Stimulated activated memory B cell treated with anti-CD40 and anti-IgM and Interleukin-4, amounts not matched to agents 10 μg/mL and 1 μg/mL and 100 μg/mL, for 72 hours (primary cell): Measurements from ENCODE around the gene KIF5C.

ENCODE experiments used
- ATAC-seq: fragments of 150-1000 bp; cut with Tn5 transposase; 2 replicates; pipeline ENCODE4 v1.10.0; 2021
- H3K27ac Mint-ChIP-seq: one replicate; pipeline ENCODE4 v1.8.0; 2022; ENCODE audit warnings: mild to moderate bottlenecking, mixed read lengths
- H3K27me3 Mint-ChIP-seq: one replicate; pipeline ENCODE4 v1.8.0; 2022; ENCODE audit warnings: mixed read lengths
- H3K36me3 Mint-ChIP-seq: one replicate; pipeline ENCODE4 v1.8.0; 2022; ENCODE audit warnings: mixed read lengths
- H3K4me1 Mint-ChIP-seq: one replicate; pipeline ENCODE4 v1.8.0; 2022; ENCODE audit warnings: mixed read lengths
- H3K4me3 Mint-ChIP-seq: one replicate; pipeline ENCODE4 v1.8.0; 2022; ENCODE audit warnings: mild to moderate bottlenecking, moderate library complexity, mixed read lengths
- H3K9me3 Mint-ChIP-seq: one replicate; pipeline ENCODE4 v1.8.0; 2022; ENCODE audit warnings: mixed read lengths

Gene KIF5C

GRCh38 chr2:149034406-149034805 lies 159.4 kb downstream of the KIF5C start:
- H3K27me3 Mint-ChIP-seq, result no peaks in the 10 kb centered on the region
- H3K4me1 Mint-ChIP-seq, result peaks cover 35% of the 10 kb centered on the region
- H3K36me3 Mint-ChIP-seq, result no peaks in the 10 kb centered on the region
- no peaks in the 10 kb centered on the region for H3K9me3 Mint-ChIP-seq
- H3K4me3 Mint-ChIP-seq, result no peak overlapping the region
- ATAC-seq, result no peak
- no peak overlapping the region for H3K27ac Mint-ChIP-seq

DNA sequence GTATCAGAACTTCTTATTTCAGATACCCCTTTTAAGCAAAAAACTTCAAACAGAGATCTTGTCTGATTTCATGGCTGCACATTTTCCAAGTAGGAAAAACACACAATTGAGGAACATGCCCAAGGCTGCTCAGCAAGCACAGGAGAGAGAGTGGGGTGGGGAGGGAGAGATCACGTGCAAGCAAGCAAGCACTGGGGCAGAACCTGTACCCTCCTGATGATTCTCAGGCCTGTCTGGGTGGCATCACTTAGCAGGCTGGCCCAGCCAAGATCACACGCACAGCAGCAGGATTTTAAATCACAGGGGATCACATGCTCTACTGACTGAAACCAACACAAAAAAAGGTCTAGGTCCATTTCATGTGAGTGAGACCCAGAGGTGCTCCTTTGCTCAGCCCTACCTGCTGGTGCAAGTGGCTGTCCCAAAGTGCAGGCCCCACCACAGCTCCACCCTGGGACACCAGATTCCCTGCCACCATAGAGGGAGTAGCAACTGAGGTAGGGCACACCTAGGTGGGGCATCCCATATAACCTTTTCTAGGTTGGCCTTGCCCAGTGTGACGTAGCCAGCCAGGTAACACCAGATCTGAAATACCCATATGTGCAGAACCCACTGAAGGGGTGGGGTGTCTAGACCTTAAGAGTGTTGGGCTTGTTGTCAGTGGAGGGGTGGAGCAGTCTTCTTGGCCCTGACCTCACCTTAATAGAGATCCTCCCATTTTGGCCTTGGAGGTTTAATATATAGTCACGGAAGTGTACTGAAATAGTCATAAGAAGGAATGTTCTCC lies 161.7 kb downstream of the KIF5C start:
- no peaks in the 10 kb centered on the region for H3K9me3 Mint-ChIP-seq
- H3K27me3 Mint-ChIP-seq, result no peaks in the 10 kb centered on the region
- peak overlapping the region; percentile 17 for H3K27ac Mint-ChIP-seq
- peak; percentile 51 for ATAC-seq
- H3K4me1 Mint-ChIP-seq, result peaks cover 37% of the 10 kb centered on the region
- no peaks in the 10 kb centered on the region for H3K36me3 Mint-ChIP-seq
- H3K4me3 Mint-ChIP-seq, result no peak overlapping the region

GRCh38 chr2:149037851-149038250 lies 162.8 kb downstream of the KIF5C start:
- no peaks in the 10 kb centered on the region for H3K36me3 Mint-ChIP-seq
- H3K27ac Mint-ChIP-seq, result no peak overlapping the region
- H3K27me3 Mint-ChIP-seq, result no peaks in the 10 kb centered on the region
- peak overlapping the region; percentile 70 for H3K4me3 Mint-ChIP-seq
- ATAC-seq, result no peak
- no peaks in the 10 kb centered on the region for H3K9me3 Mint-ChIP-seq
- peaks cover 29% of the 10 kb centered on the region for H3K4me1 Mint-ChIP-seq

DNA sequence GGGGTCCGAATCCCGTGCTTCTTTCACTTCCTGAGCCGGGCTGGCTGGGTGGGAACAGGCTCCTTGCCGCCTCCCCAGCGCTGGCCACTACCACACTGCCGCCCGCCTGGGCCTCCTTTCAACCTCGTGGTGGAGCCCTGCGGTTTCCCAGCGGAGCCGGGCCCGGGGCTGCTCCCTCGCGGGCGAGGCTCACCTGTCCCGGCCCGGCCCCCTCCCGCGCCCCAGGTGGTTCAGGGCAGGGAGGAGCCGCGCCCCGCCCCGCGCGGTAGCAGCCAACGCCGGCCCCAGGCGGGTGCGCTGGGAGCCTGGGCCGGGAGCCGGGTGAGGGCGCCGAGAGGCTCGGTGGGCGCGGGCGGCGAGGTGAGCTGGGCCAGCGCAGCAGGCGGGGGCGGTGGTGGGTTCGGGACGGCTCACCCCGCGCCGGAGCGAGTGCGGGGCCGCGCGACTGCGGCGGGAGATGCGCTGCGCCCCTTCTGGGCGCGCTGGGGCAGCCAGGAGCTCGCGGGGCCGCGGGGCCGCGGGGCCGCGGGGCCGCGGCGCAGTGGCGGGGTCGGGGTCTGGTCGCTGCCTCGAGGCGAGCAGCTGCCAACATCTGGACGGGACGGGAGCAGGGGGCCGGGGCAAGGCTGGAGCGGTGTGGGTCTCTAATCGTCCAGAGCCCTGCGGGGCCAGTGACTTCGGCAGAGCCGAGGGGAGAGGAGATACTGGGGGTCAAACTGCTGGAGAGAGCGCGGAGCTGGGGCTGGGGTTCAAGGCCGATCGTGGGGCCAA lies 163.6 kb downstream of the KIF5C start, which contains the start of gene LYPD6B:
Gene LYPD6B, plus strand, starts transcription at position 258 of the 771 bp plus-strand sequence. CDS start 92,250 bp downstream, outside the sequence.
- H3K36me3 Mint-ChIP-seq, result no peaks in the 10 kb centered on the region
- peak; percentile 78 for ATAC-seq
- H3K9me3 Mint-ChIP-seq, result no peaks in the 10 kb centered on the region
- peak within 1 kb of the TSS; percentile 70 for H3K4me3 Mint-ChIP-seq
- H3K27me3 Mint-ChIP-seq, result no peaks in the 10 kb centered on the region
- H3K4me1 Mint-ChIP-seq, result peaks cover 26% of the 10 kb centered on the region
- peak within 1 kb of the TSS; percentile 62 for H3K27ac Mint-ChIP-seq

- Mint-ChIP-seq H3K27me3 (no peaks in the 10 kb centered on the region), H3K36me3 (no peaks in the 10 kb centered on the region), H3K4me3 (peak overlapping the region; percentile 70)
Observed at GRCh38 chr2:149039213-149039724, 164.2 kb downstream of the KIF5C start.

DNA sequence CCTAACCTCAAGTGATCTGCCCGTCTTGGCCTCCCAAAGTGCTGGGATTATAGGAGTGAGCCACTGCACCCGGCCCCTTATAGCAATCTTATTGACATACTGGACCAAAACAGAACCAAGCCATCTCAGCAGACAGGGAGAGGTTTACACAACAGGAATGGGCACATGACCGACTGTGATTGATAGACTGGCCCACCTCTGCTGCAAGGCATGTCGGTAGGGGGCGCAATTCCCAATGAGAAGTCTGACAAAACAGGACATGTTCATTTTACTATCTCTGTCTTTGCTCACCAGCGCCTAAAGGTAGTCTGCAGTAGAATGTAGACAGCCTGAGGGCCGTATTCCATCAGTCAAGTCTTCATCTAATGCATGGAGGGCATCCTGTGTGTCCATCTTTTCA lies 165.4 kb downstream of the KIF5C start:
- no peak for ATAC-seq
- H3K27me3 Mint-ChIP-seq, result no peaks in the 10 kb centered on the region

More at GRCh38 chr2:149039213-149039724, 164.2 kb downstream of the KIF5C start:
- Mint-ChIP-seq H3K9me3 (no peaks in the 10 kb centered on the region), H3K27ac (peak overlapping the region; percentile 62), H3K4me1 (peaks cover 23% of the 10 kb centered on the region)
- no peak for ATAC-seq

GRCh38 chr2:149041482-149041881 lies 166.5 kb downstream of the KIF5C start:
- peaks cover 11% of the 10 kb centered on the region for H3K9me3 Mint-ChIP-seq
- H3K36me3 Mint-ChIP-seq, result peaks cover 9% of the 10 kb centered on the region
- no peak overlapping the region for H3K27ac Mint-ChIP-seq
- no peak for ATAC-seq
- H3K4me3 Mint-ChIP-seq, result no peak overlapping the region
- H3K27me3 Mint-ChIP-seq, result no peaks in the 10 kb centered on the region
- peaks cover 20% of the 10 kb centered on the region for H3K4me1 Mint-ChIP-seq

More for the DNA sequence above, 165.4 kb downstream of the KIF5C start:
- peaks cover 23% of the 10 kb centered on the region for H3K4me1 Mint-ChIP-seq
- no peak overlapping the region for H3K4me3 Mint-ChIP-seq
- no peaks in the 10 kb centered on the region for H3K36me3 Mint-ChIP-seq
- H3K27ac Mint-ChIP-seq, result no peak overlapping the region
- peaks cover 2% of the 10 kb centered on the region for H3K9me3 Mint-ChIP-seq

DNA sequence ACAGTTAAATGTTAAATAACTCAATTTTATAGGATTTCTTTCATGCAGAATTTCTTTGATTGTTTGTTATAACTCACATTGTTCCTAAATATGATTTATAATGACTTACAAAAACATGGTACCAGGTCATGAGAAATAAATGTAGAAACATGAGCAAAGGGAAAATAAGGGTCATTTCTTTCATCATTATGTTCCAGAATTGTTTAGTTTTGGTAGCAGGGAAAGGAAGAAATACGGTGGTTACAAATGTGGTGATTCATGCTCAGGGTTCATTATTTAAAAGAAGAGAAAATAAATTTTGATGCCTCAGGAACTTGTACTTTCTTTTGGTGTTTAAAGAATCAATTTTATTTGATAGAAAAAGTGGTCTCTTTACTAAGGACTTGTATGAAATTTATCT lies 167.9 kb downstream of the KIF5C start:
- Mint-ChIP-seq H3K4me3 (no peak overlapping the region), H3K27me3 (no peaks in the 10 kb centered on the region), H3K9me3 (peaks cover 14% of the 10 kb centered on the region), H3K4me1 (peaks cover 12% of the 10 kb centered on the region), H3K36me3 (peaks cover 19% of the 10 kb centered on the region), H3K27ac (no peak overlapping the region)
- no peak for ATAC-seq

- H3K27me3 Mint-ChIP-seq, result no peaks in the 10 kb centered on the region
- no peak for ATAC-seq
- peaks cover 1% of the 10 kb centered on the region for H3K4me1 Mint-ChIP-seq
Observed at GRCh38 chr2:149044500-149044899, 169.5 kb downstream of the KIF5C start.

DNA sequence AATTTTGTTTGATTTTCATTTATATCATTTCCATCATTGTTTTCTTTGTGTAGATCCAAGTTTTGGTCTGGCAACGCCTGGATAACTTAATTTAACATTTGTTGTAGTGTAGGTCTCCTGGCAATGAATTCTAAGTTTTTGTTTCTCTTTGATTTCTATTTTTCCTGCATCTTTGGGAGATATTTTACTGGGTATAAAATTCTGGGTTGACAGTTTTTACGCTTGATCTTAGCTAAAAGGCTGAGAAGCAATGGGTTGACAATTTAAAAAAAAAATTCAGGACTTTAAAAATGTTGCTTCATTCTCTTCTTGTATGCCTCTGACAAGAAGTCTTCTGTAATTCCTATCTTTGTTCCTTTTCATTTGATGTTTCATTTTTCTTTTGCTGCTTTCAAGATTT lies 172.1 kb downstream of the KIF5C start:
- Mint-ChIP-seq H3K27ac (no peak overlapping the region), H3K36me3 (peaks cover 32% of the 10 kb centered on the region), H3K4me3 (no peak overlapping the region), H3K4me1 (no peaks in the 10 kb centered on the region), H3K27me3 (no peaks in the 10 kb centered on the region), H3K9me3 (peaks cover 17% of the 10 kb centered on the region)
- no peak for ATAC-seq

More at GRCh38 chr2:149044500-149044899, 169.5 kb downstream of the KIF5C start:
- Mint-ChIP-seq H3K27ac (no peak overlapping the region), H3K36me3 (peaks cover 29% of the 10 kb centered on the region), H3K9me3 (peaks cover 17% of the 10 kb centered on the region), H3K4me3 (no peak overlapping the region)

DNA sequence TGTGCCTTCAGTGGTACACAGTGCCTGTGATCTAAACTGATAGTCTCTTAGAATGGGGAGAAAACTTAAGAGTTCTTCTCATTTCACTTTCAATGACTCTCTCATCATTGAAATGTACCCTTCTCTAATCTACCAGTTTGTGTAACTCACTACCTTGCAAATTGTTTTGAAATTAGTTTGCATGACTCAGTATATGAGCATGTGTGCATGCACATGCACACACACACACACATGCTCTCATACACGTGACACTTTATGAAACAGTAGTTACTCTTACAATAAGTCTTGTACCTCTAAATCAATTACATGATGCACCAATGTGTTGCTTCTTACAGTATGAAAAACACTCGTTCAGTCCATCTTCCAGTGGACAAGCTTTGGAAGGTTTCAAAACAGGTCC lies 174.1 kb downstream of the KIF5C start:
- H3K9me3 Mint-ChIP-seq, result peaks cover 17% of the 10 kb centered on the region
- no peaks in the 10 kb centered on the region for H3K4me1 Mint-ChIP-seq
- no peak overlapping the region for H3K4me3 Mint-ChIP-seq
- no peak for ATAC-seq
- peaks cover 32% of the 10 kb centered on the region for H3K36me3 Mint-ChIP-seq
- H3K27me3 Mint-ChIP-seq, result no peaks in the 10 kb centered on the region
- H3K27ac Mint-ChIP-seq, result no peak overlapping the region

- no peak overlapping the region for H3K4me3 Mint-ChIP-seq
- ATAC-seq, result no peak
- no peak overlapping the region for H3K27ac Mint-ChIP-seq
Observed at GRCh38 chr2:149050188-149050587, 175.2 kb downstream of the KIF5C start.

DNA sequence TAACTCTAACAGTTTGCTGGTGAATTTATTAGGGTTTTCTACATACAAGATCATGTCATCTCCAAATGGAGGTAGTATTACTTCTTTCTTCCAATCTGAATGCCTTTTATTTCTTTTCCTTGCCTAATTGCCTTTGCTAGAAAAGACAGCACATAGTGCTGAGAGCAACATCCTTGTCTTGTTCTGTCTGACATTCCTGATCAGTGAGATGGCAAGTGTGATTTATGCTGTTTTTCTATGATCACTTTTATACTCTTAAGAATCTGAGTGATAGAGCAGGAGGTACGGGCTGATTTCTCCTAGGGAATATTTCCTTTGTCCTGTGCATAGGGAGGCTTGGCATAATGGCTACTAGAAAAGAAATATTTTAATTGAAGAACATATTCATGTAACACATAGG lies 180.7 kb downstream of the KIF5C start:
- ATAC-seq, result no peak
- no peak overlapping the region for H3K27ac Mint-ChIP-seq
- no peaks in the 10 kb centered on the region for H3K36me3 Mint-ChIP-seq
- H3K4me1 Mint-ChIP-seq, result no peaks in the 10 kb centered on the region
- H3K4me3 Mint-ChIP-seq, result no peak overlapping the region
- no peaks in the 10 kb centered on the region for H3K27me3 Mint-ChIP-seq
- H3K9me3 Mint-ChIP-seq, result no peaks in the 10 kb centered on the region

More at GRCh38 chr2:149050188-149050587, 175.2 kb downstream of the KIF5C start:
- H3K4me1 Mint-ChIP-seq, result no peaks in the 10 kb centered on the region
- H3K36me3 Mint-ChIP-seq, result peaks cover 32% of the 10 kb centered on the region
- H3K27me3 Mint-ChIP-seq, result no peaks in the 10 kb centered on the region
- peaks cover 16% of the 10 kb centered on the region for H3K9me3 Mint-ChIP-seq

DNA sequence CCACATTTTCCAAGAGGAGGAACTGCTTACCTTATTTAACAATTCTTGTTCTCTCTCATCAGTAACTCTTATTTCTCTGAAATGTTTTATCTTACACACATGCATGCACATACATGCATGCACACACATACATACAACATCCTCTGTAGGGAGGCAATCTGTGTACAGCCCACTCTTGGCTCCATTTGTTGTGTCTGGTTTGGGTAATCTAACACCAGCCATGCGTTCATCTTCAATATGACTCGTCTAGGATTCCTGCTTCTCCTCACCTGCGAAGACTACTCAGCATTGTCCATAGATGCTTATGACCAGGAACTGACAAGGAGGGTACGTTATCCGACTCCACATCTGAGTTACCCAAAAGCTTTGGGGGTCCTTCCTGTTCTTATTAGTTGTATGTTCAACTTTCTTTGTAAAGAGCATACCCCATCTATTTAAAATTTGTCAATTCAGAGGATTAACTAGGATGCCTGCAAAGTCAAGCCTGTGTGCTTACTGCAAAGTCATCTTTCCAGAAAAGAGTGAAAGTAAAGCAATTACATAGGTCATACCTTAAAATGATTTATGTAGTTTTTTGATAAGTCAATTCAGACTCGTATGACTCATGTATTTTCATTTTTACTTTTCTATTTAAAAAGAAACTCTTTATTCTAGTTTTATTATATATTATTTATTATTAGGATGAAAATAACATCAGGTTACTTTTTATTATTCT lies 181.7 kb downstream of the KIF5C start:
- Mint-ChIP-seq H3K9me3 (no peaks in the 10 kb centered on the region), H3K27ac (no peak overlapping the region), H3K36me3 (no peaks in the 10 kb centered on the region), H3K27me3 (no peaks in the 10 kb centered on the region), H3K4me3 (no peak overlapping the region), H3K4me1 (no peaks in the 10 kb centered on the region)
- ATAC-seq, result no peak

- no peaks in the 10 kb centered on the region for H3K36me3 Mint-ChIP-seq
- H3K4me1 Mint-ChIP-seq, result no peaks in the 10 kb centered on the region
- no peaks in the 10 kb centered on the region for H3K27me3 Mint-ChIP-seq
- ATAC-seq, result no peak
- H3K27ac Mint-ChIP-seq, result no peak overlapping the region
- no peak overlapping the region for H3K4me3 Mint-ChIP-seq
- no peaks in the 10 kb centered on the region for H3K9me3 Mint-ChIP-seq
Observed at GRCh38 chr2:149057401-149057800, 182.4 kb downstream of the KIF5C start.
